GM18867 (cell line): ENCODE measurements around the gene RTF2.
"Not testable (repeated sequence)": the region's sequence is repeated elsewhere in the genome, so short reads cannot be mapped to it uniquely, and the experiment has no call there.

Source experiments
- ATAC-seq: cut with Tn5 transposase; IDR thresholded peaks from one replicate; pipeline ENCODE4 v1.9.1; 2021; ENCODE audit warnings: mild to moderate bottlenecking, moderate library complexity; ENCODE audit not compliant: unreplicated experiment

Gene RTF2

GRCh38 chr20:56540415-56540814 is 72.0 kb downstream of the RTF2 start:
- no peak for ATAC-seq

GRCh38 chr20:56542489-56543030 is 74.1 kb downstream of the RTF2 start:
- ATAC-seq, result no peak

- ATAC-seq, result no peak
Measured at GRCh38 chr20:56551571-56551970, 83.1 kb downstream of the RTF2 start.

- ATAC-seq, result no peak
Measured at GRCh38 chr20:56552911-56553629, 84.6 kb downstream of the RTF2 start.

- ATAC-seq, result peak; percentile 90
Measured at GRCh38 chr20:56554869-56555268, 86.4 kb downstream of the RTF2 start.

- ATAC-seq, result no peak
Measured at GRCh38 chr20:56558968-56559367, 90.5 kb downstream of the RTF2 start.

- not testable (repeated sequence) for ATAC-seq
Measured at GRCh38 chr20:56564526-56564925, 96.1 kb downstream of the RTF2 start.

- no peak for ATAC-seq
Measured at GRCh38 chr20:56565511-56565910, 97.1 kb downstream of the RTF2 start.

GRCh38 chr20:56566621-56567020 is 98.2 kb downstream of the RTF2 start:
- ATAC-seq, result no peak
